Tibial nerve (tissue), 4 donors: ENCODE data around the gene CLEC18A.

Experiments used
- CTCF ChIP-seq, 5 experiments: fragments of 200-600 bp in 3 of 5; fragments of 450-650 bp in 2 of 5; sonication (generic) in 3 of 5; IDR thresholded peaks; one replicate each; pipeline ENCODE4 v1.5.1; 2016 to 2019; ENCODE audit warnings: antibody characterized with exemption in 5 of 5, mild to moderate bottlenecking in 3 of 5, moderate library complexity in 2 of 5
- EP300 ChIP-seq, 2 donors: sonication (generic); formaldehyde crosslinking; IDR thresholded peaks; one replicate each; pipeline ENCODE4 v1.6.1; 2017; ENCODE audit warnings: antibody characterized with exemption in 2 of 2, mild to moderate bottlenecking in 1 of 2
- POLR2A ChIP-seq, 2 donors: fragments of 450-650 bp; IDR thresholded peaks; one replicate each; pipeline ENCODE4 v1.6.1; 2017; ENCODE audit warnings: antibody characterized with exemption in 2 of 2, mild to moderate bottlenecking in 2 of 2, moderate library complexity in 2 of 2

GRCh38 chr16:69925311-69925710, 25.8 kb upstream of the CLEC18A start:
- no peak for TF ChIP-seq CTCF (IDR thresholded peaks at IDR 0.05)
- TF ChIP-seq POLR2A (IDR thresholded peaks at IDR 0.05), result no peak
- no peak for TF ChIP-seq EP300 (IDR thresholded peaks at IDR 0.05)
